ENCODE measurements around the gene ITPA. TPM values are rescaled to one million over a fixed set of nuclear protein-coding genes. Genes with fewer than 3 reads are reported as not detected.

Gene ITPA
- total RNA-seq, 4 donors from 2014 or later: 15.0 to 95.7 (median 39.6) TPM

DNA sequence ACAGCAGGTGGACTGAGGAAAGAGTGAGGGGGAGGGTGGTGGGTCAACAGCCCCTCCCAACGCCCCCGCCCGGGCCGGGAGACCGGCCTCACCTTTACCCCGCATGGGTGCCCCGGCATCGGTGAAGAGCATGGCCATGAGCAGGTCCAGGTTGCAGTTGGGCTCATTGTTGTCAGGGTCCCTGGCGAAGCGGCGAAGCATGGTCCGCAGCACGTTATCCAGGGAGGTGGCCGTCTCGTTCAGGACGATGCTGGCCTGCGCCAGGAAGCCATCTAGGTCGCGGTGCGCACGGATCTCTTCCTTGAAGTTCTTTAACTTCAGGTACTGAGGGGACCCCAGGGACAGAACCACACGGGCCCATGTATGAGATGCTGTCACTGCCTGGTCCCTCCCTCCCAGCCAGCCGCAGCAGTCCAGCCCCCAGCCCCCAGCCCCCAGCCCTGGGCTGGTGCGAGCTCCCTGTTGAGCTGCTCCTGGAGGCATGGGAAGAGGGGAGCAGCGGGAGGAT, 24.7 kb downstream of the ITPA start:
- Histone ChIP-seq H3K27ac (no peak overlapping the region), H3K4me3 (no peak overlapping the region), H3K27me3 (peaks cover 45% of the 10 kb centered on the region), H3K36me3 (no peaks in the 10 kb centered on the region), H3K9me3 (no peaks in the 10 kb centered on the region), H3K4me1 (peaks cover 6 to 14% (median 11%) of the 10 kb centered on the region in 4 donors)
- no peak for DNase-seq
- WGBS, 2 donors (ENCODE audit: low coverage in 1 of 2): 90% methylated on average over 25 of the region's 25 CpGs; no CpG with 5 or more reads in 1 of the 2 donors
- TF ChIP-seq POLR2AphosphoS5 (IDR thresholded peaks at IDR 0.05): no peak
- TF ChIP-seq, protein P1, sequence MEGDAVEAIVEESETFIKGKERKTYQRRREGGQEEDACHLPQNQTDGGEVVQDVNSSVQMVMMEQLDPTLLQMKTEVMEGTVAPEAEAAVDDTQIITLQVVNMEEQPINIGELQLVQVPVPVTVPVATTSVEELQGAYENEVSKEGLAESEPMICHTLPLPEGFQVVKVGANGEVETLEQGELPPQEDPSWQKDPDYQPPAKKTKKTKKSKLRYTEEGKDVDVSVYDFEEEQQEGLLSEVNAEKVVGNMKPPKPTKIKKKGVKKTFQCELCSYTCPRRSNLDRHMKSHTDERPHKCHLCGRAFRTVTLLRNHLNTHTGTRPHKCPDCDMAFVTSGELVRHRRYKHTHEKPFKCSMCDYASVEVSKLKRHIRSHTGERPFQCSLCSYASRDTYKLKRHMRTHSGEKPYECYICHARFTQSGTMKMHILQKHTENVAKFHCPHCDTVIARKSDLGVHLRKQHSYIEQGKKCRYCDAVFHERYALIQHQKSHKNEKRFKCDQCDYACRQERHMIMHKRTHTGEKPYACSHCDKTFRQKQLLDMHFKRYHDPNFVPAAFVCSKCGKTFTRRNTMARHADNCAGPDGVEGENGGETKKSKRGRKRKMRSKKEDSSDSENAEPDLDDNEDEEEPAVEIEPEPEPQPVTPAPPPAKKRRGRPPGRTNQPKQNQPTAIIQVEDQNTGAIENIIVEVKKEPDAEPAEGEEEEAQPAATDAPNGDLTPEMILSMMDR (IDR thresholded peaks at IDR 0.05): no peak
- TF ChIP-seq POLR2A (IDR thresholded peaks at IDR 0.05): no peak
- intact Hi-C loops (cut with DNase I; ENCODE audit: low total_unique reads) (no loop called here), in situ Hi-C loops (cut with MboI; ENCODE audit: low pct_ligation_motif_present in 1 of 4, low pct_unique_long_range_greater_than_20kb in 1 of 4, low sequenced_read_pairs in 3 of 4) (no loop called here)

DNA sequence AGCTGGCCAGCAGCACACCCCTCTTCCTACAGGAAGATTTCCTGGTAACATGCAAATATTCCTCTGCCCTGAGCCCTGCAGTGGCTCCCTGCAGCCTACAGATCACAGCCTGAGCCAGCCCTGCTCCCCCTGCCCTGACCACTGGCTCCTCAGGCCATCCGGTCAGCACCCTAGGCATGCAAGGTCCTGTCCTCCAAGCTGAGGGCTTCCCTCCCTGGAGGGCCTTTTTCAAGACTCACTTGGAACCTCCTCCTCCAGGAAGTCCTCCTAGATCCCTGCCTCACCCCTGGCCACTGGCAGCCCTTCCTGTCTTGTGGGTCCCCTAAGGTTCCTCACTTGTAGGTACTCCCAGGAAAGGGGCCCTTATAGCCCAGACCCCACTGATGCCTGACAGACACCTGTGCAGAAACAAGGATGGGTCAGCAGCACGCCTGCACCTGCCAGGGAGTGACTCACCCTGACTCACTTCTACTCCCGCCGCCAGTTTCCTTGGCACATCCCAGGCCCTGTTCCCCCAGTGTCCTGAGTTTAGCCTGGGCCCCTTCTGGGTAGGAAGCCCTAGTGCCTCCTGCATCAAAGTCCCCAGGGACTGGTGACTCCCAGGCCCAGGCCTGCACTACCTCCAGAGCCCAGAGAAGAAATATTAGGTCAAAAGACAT, 26.5 kb downstream of the ITPA start:
- Histone ChIP-seq H3K27ac (no peak overlapping the region), H3K4me3 (no peak overlapping the region), H3K36me3 (no peaks in the 10 kb centered on the region), H3K4me1 (peaks cover 6 to 25% (median 18%) of the 10 kb centered on the region in 4 donors), H3K27me3 (peaks cover 62% of the 10 kb centered on the region), H3K9me3 (no peaks in the 10 kb centered on the region)
- WGBS, 2 donors (ENCODE audit: low coverage in 1 of 2): 63% methylated on average over 4 of the region's 4 CpGs; no CpG with 5 or more reads in 1 of the 2 donors
- TF ChIP-seq POLR2A (IDR thresholded peaks at IDR 0.05): no peak
- TF ChIP-seq POLR2AphosphoS5 (IDR thresholded peaks at IDR 0.05): no peak
- no peak for TF ChIP-seq EP300 (IDR thresholded peaks at IDR 0.05; ENCODE audit: low read depth)
- TF ChIP-seq, protein P1 (IDR thresholded peaks at IDR 0.05): no peak
- no peak for DNase-seq
- intact Hi-C loops (cut with DNase I; ENCODE audit: low total_unique reads): no loop called here
- in situ Hi-C loops (cut with MboI; ENCODE audit: low pct_ligation_motif_present in 1 of 4, low pct_unique_long_range_greater_than_20kb in 1 of 4, low sequenced_read_pairs in 3 of 4): no loop called here

DNA sequence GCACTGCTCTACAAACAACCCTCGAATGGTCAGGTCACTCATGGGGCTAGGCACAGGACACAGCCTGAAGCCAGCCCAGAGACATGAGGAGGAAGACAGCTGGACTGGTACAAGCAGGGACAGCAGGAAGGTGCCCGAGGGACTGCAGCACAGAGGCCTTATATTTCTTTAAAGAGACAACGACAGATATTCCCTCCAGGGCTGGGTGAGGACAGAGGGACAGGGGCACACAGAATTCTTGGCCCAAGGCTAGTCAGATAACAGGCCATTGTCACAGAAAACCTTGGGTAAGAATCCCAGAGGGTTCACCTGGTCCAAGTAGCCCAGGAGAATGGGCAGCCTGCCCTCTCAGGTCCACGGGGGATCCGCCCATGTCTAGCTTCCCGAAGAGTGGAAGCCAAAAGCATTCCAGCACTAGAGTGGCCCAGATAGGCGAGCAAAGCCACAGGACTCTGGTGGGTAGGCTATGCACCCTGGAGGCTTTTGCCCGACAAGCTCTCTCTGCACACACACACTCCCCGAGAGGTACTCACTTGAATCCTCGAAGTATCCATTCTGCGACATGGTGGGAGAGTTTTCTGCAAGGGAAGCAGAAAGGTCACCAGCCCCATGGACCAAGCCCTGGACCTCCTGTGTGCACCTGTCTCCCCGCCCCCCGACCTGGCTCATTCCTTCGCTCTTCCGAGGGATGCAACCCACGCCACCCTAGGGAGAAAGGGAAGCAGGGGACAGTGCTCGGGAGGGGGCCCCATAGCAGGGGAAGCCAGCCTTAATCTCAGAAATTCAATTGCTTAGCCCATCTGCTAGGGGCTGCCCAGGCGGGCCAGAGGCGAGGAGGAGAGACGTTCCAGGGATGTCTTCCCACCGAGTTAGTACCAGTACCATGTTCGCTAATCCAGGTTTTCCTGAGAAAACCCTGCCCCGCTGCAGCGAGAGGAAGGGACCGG, 28.0 kb downstream of the ITPA start:
- H3K27ac ChIP-seq: no peak overlapping the region
- no peak for DNase-seq
- peaks cover 76% of the 10 kb centered on the region for H3K27me3 ChIP-seq
- intact Hi-C loops (cut with DNase I; ENCODE audit: low total_unique reads): no loop called here
- no peaks in the 10 kb centered on the region for H3K9me3 ChIP-seq
- in situ Hi-C loops (cut with MboI; ENCODE audit: low pct_ligation_motif_present in 1 of 4, low pct_unique_long_range_greater_than_20kb in 1 of 4, low sequenced_read_pairs in 3 of 4): no loop called here
- TF ChIP-seq, protein P1 (IDR thresholded peaks at IDR 0.05): no peak
- TF ChIP-seq POLR2AphosphoS5 (IDR thresholded peaks at IDR 0.05) (no peak), EP300 (IDR thresholded peaks at IDR 0.05; ENCODE audit: low read depth) (no peak)
- H3K36me3 ChIP-seq: no peaks in the 10 kb centered on the region
- peak overlapping the region in 1 of 4 donors; percentile 83 for H3K4me3 ChIP-seq
- peaks cover 6 to 25% (median 18%) of the 10 kb centered on the region in 4 donors for H3K4me1 ChIP-seq
- 60 to 63% methylated on average over 1 to 24 of the region's 25 CpGs for WGBS, 2 donors (ENCODE audit: low coverage in 1 of 2)

DNA sequence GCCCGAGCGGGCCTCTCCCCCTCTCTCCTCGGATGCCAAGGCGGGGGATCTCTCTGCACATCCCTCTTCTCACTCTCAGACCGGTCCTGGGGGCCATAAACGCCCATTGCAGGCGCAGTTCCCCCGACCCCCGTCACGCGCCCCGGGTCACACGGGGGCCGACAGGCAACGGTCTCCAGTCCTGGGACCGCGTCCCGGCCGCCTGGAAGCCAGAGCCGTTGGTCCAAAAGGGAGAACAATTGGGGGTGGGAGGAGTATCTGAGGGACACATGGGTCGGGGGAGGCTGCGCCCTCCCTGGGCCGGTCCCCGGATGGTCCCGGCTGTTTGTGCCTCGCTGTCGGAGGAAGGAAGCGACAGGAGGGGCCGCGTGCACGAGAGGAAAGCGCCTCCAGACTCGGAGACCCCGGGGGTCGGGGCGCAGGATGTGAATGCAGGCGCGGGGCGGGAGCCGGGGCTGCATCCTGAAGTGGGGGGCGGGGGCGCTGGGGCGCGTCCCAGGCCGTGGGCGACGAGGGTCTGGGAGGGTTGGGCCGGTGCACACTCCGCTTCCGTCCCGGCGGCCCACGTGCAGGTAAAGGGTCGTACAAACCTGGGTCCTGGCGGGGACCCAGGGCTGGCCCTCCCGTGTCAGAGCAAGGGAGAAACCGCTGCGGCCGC, 28.8 kb downstream of the ITPA start:
- H3K27me3 ChIP-seq: peaks cover 84% of the 10 kb centered on the region
- no peak overlapping the region for H3K27ac ChIP-seq
- peaks cover 6 to 25% (median 18%) of the 10 kb centered on the region in 4 donors for H3K4me1 ChIP-seq
- peak overlapping the region; percentile 47 to 83 (median 61) for H3K4me3 ChIP-seq
- intact Hi-C loops (cut with DNase I; ENCODE audit: low total_unique reads): no loop called here
- WGBS, 2 donors (ENCODE audit: low coverage in 1 of 2): 6% methylated on average over 37 of the region's 59 CpGs; no CpG with 5 or more reads in 1 of the 2 donors
- in situ Hi-C loops (cut with MboI; ENCODE audit: low pct_ligation_motif_present in 1 of 4, low pct_unique_long_range_greater_than_20kb in 1 of 4, low sequenced_read_pairs in 3 of 4): no loop called here
- H3K9me3 ChIP-seq: no peaks in the 10 kb centered on the region
- DNase-seq: no peak
- H3K36me3 ChIP-seq: no peaks in the 10 kb centered on the region
- no peak for TF ChIP-seq POLR2AphosphoS5 (IDR thresholded peaks at IDR 0.05)
- TF ChIP-seq POLR2A (IDR thresholded peaks at IDR 0.05): no peak
- TF ChIP-seq, protein P1 (IDR thresholded peaks at IDR 0.05): no peak
